HG02588 (cell line): ENCODE measurements around the gene PCMT1.
"Not testable (repeated sequence)": the region's sequence is repeated elsewhere in the genome, so short reads cannot be mapped to it uniquely, and the experiment has no call there.

Source experiments
- ATAC-seq: cut with Tn5 transposase; IDR thresholded peaks from one replicate; pipeline ENCODE4 v1.9.1; 2021; ENCODE audit warnings: mild to moderate bottlenecking, moderate library complexity; ENCODE audit not compliant: unreplicated experiment

Gene PCMT1

DNA sequence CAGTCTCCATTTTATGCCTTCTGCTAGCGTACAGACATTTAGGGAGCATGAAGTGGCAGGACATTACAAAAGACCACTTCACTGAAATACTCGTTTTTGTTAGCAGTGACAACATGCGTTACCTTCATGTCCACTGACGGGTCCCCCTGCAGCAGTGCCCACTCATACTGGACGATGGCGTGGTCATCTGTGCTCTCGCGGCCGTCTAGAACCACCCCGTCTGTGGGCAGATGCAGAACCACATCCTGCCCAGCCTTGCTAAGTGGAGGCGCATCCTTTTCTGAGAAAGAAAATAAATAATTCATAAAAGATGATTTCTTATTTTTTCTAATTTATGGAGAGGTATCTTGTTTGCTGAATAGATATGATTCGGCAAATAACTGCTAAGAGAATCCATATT lies 103.3 kb downstream of the PCMT1 start:
- no peak for ATAC-seq

- ATAC-seq = not testable (repeated sequence)
Measured at GRCh38 chr6:149854017-149854416, 104.5 kb downstream of the PCMT1 start.

- ATAC-seq = no peak
Measured at GRCh38 chr6:149854532-149854931, 105.0 kb downstream of the PCMT1 start.

DNA sequence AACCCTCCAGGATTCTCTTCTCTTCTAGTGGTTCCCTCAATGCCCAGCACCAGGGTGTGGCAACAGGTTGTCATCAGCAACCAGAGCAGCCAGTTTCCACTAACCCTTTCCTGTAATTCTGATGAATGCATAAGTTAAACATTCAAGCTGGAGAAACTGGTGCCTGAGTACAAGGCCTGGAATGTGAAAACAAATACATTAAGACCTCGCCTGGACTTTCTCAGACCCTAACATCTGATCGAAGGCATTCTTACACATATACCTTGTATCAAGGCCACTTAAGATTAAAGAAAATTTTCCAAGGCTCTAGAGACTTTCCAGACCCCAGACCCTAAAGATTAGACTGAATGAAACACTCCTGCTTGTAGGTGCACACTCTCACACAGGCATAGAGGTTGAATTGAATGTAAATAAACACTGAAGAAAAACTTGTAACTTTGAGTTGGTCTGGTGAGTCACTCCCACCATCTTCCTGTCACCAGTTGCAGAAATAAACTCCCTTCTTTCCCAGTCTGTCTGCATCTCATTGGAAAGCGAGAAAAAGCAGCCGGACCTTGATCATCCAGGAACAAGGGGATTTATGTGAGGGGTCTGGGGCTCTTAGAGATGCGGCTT lies 105.6 kb downstream of the PCMT1 start:
- no peak for ATAC-seq

- ATAC-seq = no peak
Measured at GRCh38 chr6:149855741-149856140, 106.2 kb downstream of the PCMT1 start.

GRCh38 chr6:149856256-149856994 lies 106.9 kb downstream of the PCMT1 start:
- no peak for ATAC-seq

DNA sequence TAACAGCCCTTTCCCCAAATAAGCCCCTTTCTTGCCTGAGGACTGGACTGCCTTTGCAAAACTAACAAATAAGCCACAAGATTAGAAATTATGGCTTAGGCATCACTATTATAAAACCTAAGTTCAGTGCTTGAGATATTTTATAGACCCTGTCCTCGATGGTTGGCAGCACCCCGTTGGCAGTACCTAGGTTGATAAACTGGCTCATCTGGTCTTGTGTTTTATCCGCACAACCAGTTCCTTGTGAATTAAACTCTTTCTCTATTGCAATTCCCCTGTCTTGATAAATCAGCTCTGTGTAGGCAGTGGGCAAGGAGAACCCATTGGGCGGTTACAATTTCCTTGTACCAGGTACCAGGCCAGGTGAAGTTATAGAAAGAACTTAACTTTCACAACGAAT lies 108.0 kb downstream of the PCMT1 start:
- no peak for ATAC-seq

DNA sequence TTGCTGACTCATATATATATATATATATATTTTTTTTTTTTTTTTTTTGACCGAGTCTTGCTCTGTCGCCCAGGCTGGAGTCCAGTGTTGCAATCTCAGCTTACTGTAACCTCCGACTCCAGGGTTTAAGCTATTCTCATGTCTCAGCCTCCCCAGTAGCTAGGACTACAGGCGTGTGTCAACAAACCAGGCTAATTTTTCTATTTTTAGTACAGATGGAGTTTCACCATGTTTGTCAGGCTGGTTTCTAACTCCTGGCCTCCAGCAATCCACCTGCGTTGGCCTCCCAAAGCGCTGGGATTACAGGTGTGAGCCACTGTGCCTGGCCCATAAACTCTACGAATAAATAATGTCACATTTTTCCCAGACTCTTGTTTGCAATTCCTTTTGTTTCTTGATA lies 109.8 kb downstream of the PCMT1 start:
- ATAC-seq = no peak

- no peak for ATAC-seq
Measured at GRCh38 chr6:149859938-149860337, 110.4 kb downstream of the PCMT1 start.

DNA sequence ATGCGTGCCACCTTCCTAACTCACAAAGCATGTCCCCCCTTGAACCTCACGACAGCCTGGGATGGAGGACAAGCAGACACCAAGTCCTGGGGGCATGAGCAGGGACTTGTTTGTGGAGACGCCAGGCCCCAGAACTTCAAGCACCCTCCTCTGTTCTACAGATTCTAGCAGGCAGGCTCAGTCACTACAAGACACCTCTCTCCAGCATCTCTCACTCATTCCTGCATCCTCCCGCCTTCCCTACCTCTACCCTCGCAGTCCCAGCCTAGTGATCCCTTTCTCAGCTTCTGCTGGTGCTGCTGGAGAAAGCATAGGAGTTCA lies 110.9 kb downstream of the PCMT1 start:
- no peak for ATAC-seq
